A549 (cell line): Measurements from ENCODE around the gene MOCS1. TPM values are rescaled to one million over a fixed set of nuclear protein-coding genes. Genes with fewer than 3 reads are reported as not detected.

Experiments
- ATAC-seq, 2 experiments: fragments of 200-7000 bp in 1 of 2; fragments of >200 bp in 1 of 2; cut with Nextera tagmentation in 1 of 2; cut with Tn5 transposase in 1 of 2; 3 replicates each; pipeline versions ENCODE4 v1.8.0 to v1.9.1; 2018 to 2020; ENCODE audit warnings: mild to moderate bottlenecking in 1 of 2, moderate library complexity in 1 of 2
- CTCF ChIA-PET: fragments of 300-600 bp; sonication (Branson Sonifier 250); formaldehyde crosslinking; extraction: SDS; loops from one replicate; lab custom pipeline; 2021; ENCODE audit warnings: antibody characterized with exemption, inconsistent platforms; lab: Yijun Ruan, JAX
- POLR2A ChIA-PET: fragments of 350-600 bp; formaldehyde crosslinking; extraction: SDS; loops from one replicate; lab custom pipeline; 2021; ENCODE audit warnings: antibody characterized with exemption, inconsistent platforms; lab: Yijun Ruan, JAX
- DNase-seq, 2 experiments: peaks; one replicate each; pipeline versions ENCODE4 v3.0.0 to v3.0.0-alpha.2; 2011 to 2016; ENCODE audit warnings: low read depth in 1 of 2, low spot score in 1 of 2
- FAIRE-seq: peaks from 2 replicates; lab custom pipeline; 2011; peaks lifted over from hg19 to GRCh38; lab: Jason Lieb, UNC
- H3K27ac ChIP-seq, 2 experiments: fragments of >200 bp; sonication (Bioruptor Twin); formaldehyde crosslinking; 3 replicates each; pipeline ENCODE4 v1.5.1; 2016 to 2017
- H3K4me1 ChIP-seq: fragments of >200 bp; sonication (Bioruptor Twin); formaldehyde crosslinking; 3 replicates; pipeline ENCODE4 v1.6.1; 2016
- H3K4me2 ChIP-seq: fragments of >200 bp; sonication (Bioruptor Twin); formaldehyde crosslinking; 3 replicates; pipeline ENCODE4 v1.6.1; 2016
- H3K4me3 ChIP-seq: fragments of >200 bp; sonication (Bioruptor Twin); formaldehyde crosslinking; 3 replicates; pipeline ENCODE4 v1.5.1; 2016
- H3K9me3 ChIP-seq: fragments of >200 bp; sonication (Bioruptor Twin); formaldehyde crosslinking; 3 replicates; pipeline ENCODE4 v1.6.1; 2016
- CBX2 ChIP-seq: fragments of 200-600 bp; sonication (generic); IDR thresholded peaks from 2 replicates; pipeline ENCODE4 v1.6.1; 2016; ENCODE audit warnings: low read depth, mild to moderate bottlenecking, borderline replicate concordance
- CBX8 ChIP-seq: fragments of 200-600 bp; sonication (generic); IDR thresholded peaks from 2 replicates; pipeline ENCODE4 v1.6.1; 2016
- CHD4 ChIP-seq: fragments of 200-600 bp; sonication (generic); IDR thresholded peaks from 2 replicates; pipeline ENCODE4 v1.6.1; 2016; ENCODE audit warnings: antibody characterized with exemption, mild to moderate bottlenecking, borderline replicate concordance
- EHMT2 ChIP-seq: fragments of 200-600 bp; sonication (generic); IDR thresholded peaks from 2 replicates; pipeline ENCODE4 v1.6.1; 2016; ENCODE audit warnings: antibody characterized with exemption, low read depth, mild to moderate bottlenecking, moderate library complexity
- EP300 ChIP-seq, 2 experiments: fragments of >200 bp; sonication (Bioruptor Twin); formaldehyde crosslinking; IDR thresholded peaks; 2 replicates in 1 of 2; 3 replicates in 1 of 2; pipeline ENCODE4 v1.6.1; 2016 to 2017
- ESRRA ChIP-seq: fragments of 150-350 bp; IDR thresholded peaks from 2 replicates; pipeline ENCODE4 v1.6.1; 2014; ENCODE audit warnings: mild to moderate bottlenecking, low read length, borderline replicate concordance
- FOXS1 ChIP-seq: fragments of 250-450 bp; sonication (Bioruptor Pico); IDR thresholded peaks from 2 replicates; pipeline ENCODE4 v1.5.0; 2020; ENCODE audit warnings: mild to moderate bottlenecking, moderate library complexity
- GATA3 ChIP-seq: IDR thresholded peaks from 2 replicates; pipeline ENCODE4 v1.6.1; 2012; ENCODE audit warnings: borderline replicate concordance
- KDM1A ChIP-seq: fragments of 200-600 bp; sonication (generic); IDR thresholded peaks from 2 replicates; pipeline ENCODE4 v1.6.1; 2016; ENCODE audit warnings: low read depth, mild to moderate bottlenecking
- MAZ ChIP-seq: fragments of 150-350 bp; IDR thresholded peaks from 2 replicates; pipeline ENCODE4 v1.6.1; 2014; ENCODE audit warnings: antibody characterized with exemption, low read depth, low read length, borderline replicate concordance
- NFE2L2 ChIP-seq: fragments of 150-350 bp; conservative IDR thresholded peaks from 2 replicates; pipeline ENCODE4 v1.6.1; 2014; ENCODE audit warnings: low read length
- RAD21 ChIP-seq, 2 experiments: fragments of >200 bp in 1 of 2; sonication (Bioruptor Twin) in 1 of 2; formaldehyde crosslinking in 1 of 2; IDR thresholded peaks in 1 of 2; conservative IDR thresholded peaks in 1 of 2; 2 replicates in 1 of 2; 3 replicates in 1 of 2; pipeline ENCODE4 v1.6.1; 2012 to 2018; ENCODE audit warnings: inconsistent platforms in 1 of 2
- RNF2 ChIP-seq: fragments of 200-600 bp; sonication (generic); IDR thresholded peaks from 2 replicates; pipeline ENCODE4 v1.6.1; 2016; ENCODE audit warnings: low read depth, mild to moderate bottlenecking, antibody characterized with exemption, moderate library complexity, borderline replicate concordance
- SREBF2 ChIP-seq: fragments of 450-650 bp; IDR thresholded peaks from 2 replicates; pipeline ENCODE4 v1.6.1; 2014; ENCODE audit warnings: mild to moderate bottlenecking, moderate library complexity
- TP53 ChIP-seq: fragments of 250-450 bp; sonication (Bioruptor Pico); IDR thresholded peaks from 2 replicates; pipeline ENCODE4 v1.5.0; 2021; ENCODE audit warnings: mild to moderate bottlenecking, moderate library complexity
- ZFP36 ChIP-seq: fragments of 450-650 bp; IDR thresholded peaks from 2 replicates; pipeline ENCODE4 v1.6.1; 2014; ENCODE audit warnings: borderline replicate concordance; ENCODE audit not compliant: partially characterized antibody
- ZSCAN20 ChIP-seq: fragments of 250-450 bp; sonication (Bioruptor Pico); IDR thresholded peaks from 2 replicates; pipeline ENCODE4 v1.8.0; 2022; ENCODE audit warnings: mild to moderate bottlenecking, moderate library complexity
- WGBS: methylation state at CpG from one replicate; pipeline ENCODE4 v1.1.6; 2017; ENCODE audit errors: missing lambda C conversion rate; 5-methylcytosine and 5-hydroxymethylcytosine counted together
- polyA plus RNA-seq, 4 experiments: library from polyadenylated mRNA; depleted of rRNA in 3 of 4; stranded (reverse); fragments of >200 nt; fragmentation: RNase III in 1 of 4; extraction: RNeasy Plus Mini Kit Qiagen cat#74134 plus additional on column Dnase treatment in 1 of 4; gene quantifications; 2 replicates in 3 of 4; 3 replicates in 1 of 4; pipeline ENCODE4 v1.2.3, GENCODE V29; 2011 to 2017
- TF ChIP-seq, protein P1 (sequence below): IDR thresholded peaks from 2 replicates; pipeline ENCODE4 v1.6.1; 2012; ENCODE audit warnings: low read depth, borderline replicate concordance
- TF ChIP-seq, protein P2 (sequence below): fragments of >200 bp; sonication (Bioruptor Twin); formaldehyde crosslinking; IDR thresholded peaks from 3 replicates; pipeline ENCODE4 v1.5.1; 2016
- TF ChIP-seq, protein P3 (sequence below): fragments of >200 bp; sonication (Bioruptor Twin); formaldehyde crosslinking; IDR thresholded peaks from 3 replicates; pipeline ENCODE4 v1.6.1; 2016
- TF ChIP-seq, protein P4 (sequence below): fragments of 250-450 bp; sonication (Bioruptor Pico); IDR thresholded peaks from 2 replicates; pipeline ENCODE4 v1.5.0; 2020; ENCODE audit warnings: low read depth, mild to moderate bottlenecking, moderate library complexity
- TF ChIP-seq, protein P5 (sequence below): fragments of 450-650 bp; IDR thresholded peaks from 2 replicates; pipeline ENCODE4 v1.6.1; 2014; ENCODE audit warnings: antibody characterized with exemption

The MOCS1 gene
- polyA plus RNA-seq, 2 of the 4 experiments (the other 2 are of a cell fraction), result 0.68 to 1.8 TPM

DNA sequence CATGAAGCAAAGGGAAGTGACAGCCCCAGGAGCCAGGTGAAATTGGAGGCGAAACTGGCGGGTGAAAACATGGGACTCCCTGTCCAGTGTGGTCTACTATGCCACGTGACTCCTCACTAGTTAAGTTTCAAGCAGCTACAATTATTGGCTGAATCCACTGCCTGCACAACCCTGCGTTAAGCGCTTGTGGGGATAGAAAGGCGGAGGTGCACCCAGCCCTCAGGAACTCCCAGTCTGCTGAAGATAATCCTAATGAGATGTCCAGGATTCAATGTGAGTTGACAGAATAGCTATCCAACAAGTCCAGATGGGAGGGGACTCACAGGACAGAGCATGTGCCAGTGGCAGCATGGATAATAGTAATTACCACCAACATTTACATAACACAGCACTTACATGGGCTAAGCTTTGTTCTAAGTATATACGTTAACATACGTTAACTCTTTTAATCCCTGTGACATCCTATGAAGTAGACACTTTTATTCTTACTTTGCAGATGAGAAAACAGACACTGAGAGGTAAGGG, 1.8 kb downstream of the MOCS1 start:
- POLR2A ChIA-PET, result no interaction called here
- H3K9me3 ChIP-seq, result no peaks in the 10 kb centered on the region
- H3K4me3 ChIP-seq, result no peak overlapping the region
- H3K4me1 ChIP-seq, result no peaks in the 10 kb centered on the region
- WGBS, result 83% methylated on average over 8 of the region's 8 CpGs
- DNase-seq (no peak), FAIRE-seq (no peak), ATAC-seq (no peak)
- H3K4me2 ChIP-seq, result no peak overlapping the region
- H3K27ac ChIP-seq, result no peak overlapping the region
- CTCF ChIA-PET, result interaction anchor here (1.2 kb wide), 1 partner anchor 13 kb away, joined by 4 read pairs; no protein-coding TSS in a partner anchor
- TF ChIP-seq EP300 (IDR thresholded peaks at IDR 0.05), result no peak
- no peak for TF ChIP-seq RAD21 (conservative IDR thresholded peaks at IDR 0.05 in 1 of 2, IDR thresholded peaks at IDR 0.05 in 1 of 2)
- no peak for TF ChIP-seq MAZ
- TF ChIP-seq ESRRA, result no peak
- TF ChIP-seq, protein P1, sequence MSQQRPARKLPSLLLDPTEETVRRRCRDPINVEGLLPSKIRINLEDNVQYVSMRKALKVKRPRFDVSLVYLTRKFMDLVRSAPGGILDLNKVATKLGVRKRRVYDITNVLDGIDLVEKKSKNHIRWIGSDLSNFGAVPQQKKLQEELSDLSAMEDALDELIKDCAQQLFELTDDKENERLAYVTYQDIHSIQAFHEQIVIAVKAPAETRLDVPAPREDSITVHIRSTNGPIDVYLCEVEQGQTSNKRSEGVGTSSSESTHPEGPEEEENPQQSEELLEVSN, result no peak
- TF ChIP-seq, protein P2, sequence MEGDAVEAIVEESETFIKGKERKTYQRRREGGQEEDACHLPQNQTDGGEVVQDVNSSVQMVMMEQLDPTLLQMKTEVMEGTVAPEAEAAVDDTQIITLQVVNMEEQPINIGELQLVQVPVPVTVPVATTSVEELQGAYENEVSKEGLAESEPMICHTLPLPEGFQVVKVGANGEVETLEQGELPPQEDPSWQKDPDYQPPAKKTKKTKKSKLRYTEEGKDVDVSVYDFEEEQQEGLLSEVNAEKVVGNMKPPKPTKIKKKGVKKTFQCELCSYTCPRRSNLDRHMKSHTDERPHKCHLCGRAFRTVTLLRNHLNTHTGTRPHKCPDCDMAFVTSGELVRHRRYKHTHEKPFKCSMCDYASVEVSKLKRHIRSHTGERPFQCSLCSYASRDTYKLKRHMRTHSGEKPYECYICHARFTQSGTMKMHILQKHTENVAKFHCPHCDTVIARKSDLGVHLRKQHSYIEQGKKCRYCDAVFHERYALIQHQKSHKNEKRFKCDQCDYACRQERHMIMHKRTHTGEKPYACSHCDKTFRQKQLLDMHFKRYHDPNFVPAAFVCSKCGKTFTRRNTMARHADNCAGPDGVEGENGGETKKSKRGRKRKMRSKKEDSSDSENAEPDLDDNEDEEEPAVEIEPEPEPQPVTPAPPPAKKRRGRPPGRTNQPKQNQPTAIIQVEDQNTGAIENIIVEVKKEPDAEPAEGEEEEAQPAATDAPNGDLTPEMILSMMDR, result no peak
- no peak for TF ChIP-seq CBX2
- TF ChIP-seq RNF2, result no peak
- no peak for TF ChIP-seq ZSCAN20 (CRISPR knock-in tag)
- TF ChIP-seq, all 56 proteins: peak for 0

DNA sequence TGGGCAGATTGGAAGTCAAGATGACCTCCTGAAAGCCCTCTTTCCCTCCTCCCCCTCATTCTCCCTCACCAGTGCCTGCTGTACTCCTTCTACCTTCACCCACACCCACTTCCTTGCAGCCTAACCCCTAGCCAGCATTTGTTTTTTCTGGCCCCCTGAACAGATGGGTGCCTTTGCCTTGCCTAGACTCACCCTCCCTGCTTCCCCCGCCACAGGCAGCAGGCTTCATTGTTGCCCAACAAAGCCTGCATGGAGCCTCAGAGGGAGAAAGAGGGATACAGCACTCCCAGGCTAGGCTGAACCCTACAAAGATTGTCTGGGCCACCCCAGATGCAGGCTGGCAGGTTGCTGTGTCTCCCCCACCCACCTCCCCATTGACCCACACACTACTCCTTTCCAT, 2.7 kb downstream of the MOCS1 start:
- DNase-seq (no peak), ATAC-seq (no peak), FAIRE-seq (no peak)
- Histone ChIP-seq H3K9me3 (no peaks in the 10 kb centered on the region), H3K4me3 (no peak overlapping the region), H3K4me1 (no peaks in the 10 kb centered on the region), H3K27ac (no peak overlapping the region), H3K4me2 (no peak overlapping the region)
- 67% methylated on average over 1 of the region's 1 CpG for WGBS
- ChIA-PET CTCF (interaction anchor here (1.2 kb wide), 1 partner anchor 12 kb away, joined by 4 read pairs; no protein-coding TSS in a partner anchor), POLR2A (no interaction called here)
- TF ChIP-seq NFE2L2, result no peak
- TF ChIP-seq, protein P3, sequence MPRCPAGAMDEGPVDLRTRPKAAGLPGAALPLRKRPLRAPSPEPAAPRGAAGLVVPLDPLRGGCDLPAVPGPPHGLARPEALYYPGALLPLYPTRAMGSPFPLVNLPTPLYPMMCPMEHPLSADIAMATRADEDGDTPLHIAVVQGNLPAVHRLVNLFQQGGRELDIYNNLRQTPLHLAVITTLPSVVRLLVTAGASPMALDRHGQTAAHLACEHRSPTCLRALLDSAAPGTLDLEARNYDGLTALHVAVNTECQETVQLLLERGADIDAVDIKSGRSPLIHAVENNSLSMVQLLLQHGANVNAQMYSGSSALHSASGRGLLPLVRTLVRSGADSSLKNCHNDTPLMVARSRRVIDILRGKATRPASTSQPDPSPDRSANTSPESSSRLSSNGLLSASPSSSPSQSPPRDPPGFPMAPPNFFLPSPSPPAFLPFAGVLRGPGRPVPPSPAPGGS, result no peak
- TF ChIP-seq, protein P4, sequence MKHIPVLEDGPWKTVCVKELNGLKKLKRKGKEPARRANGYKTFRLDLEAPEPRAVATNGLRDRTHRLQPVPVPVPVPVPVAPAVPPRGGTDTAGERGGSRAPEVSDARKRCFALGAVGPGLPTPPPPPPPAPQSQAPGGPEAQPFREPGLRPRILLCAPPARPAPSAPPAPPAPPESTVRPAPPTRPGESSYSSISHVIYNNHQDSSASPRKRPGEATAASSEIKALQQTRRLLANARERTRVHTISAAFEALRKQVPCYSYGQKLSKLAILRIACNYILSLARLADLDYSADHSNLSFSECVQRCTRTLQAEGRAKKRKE (CRISPR knock-in tag), result no peak
- no peak for TF ChIP-seq FOXS1
- TF ChIP-seq SREBF2, result no peak
- TF ChIP-seq ZFP36, result no peak
- TF ChIP-seq ESRRA, result no peak
- TF ChIP-seq CHD4, result no peak
- no peak for TF ChIP-seq GATA3
- no peak for TF ChIP-seq KDM1A
- TF ChIP-seq CBX8, result no peak
- no peak for TF ChIP-seq EHMT2
- TF ChIP-seq, protein P5, sequence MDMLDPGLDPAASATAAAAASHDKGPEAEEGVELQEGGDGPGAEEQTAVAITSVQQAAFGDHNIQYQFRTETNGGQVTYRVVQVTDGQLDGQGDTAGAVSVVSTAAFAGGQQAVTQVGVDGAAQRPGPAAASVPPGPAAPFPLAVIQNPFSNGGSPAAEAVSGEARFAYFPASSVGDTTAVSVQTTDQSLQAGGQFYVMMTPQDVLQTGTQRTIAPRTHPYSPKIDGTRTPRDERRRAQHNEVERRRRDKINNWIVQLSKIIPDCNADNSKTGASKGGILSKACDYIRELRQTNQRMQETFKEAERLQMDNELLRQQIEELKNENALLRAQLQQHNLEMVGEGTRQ, result no peak
- no peak for TF ChIP-seq EP300 (IDR thresholded peaks at IDR 0.05)
- no peak for TF ChIP-seq TP53 (CRISPR knock-in tag)
- TF ChIP-seq RNF2, result no peak
